HG02852 (cell line): ENCODE measurements around the gene RSPO3.
A peak's percentile ranks its signal among the peaks of the same experiment; 100 is the strongest.

Experiments
- ATAC-seq: cut with Tn5 transposase; IDR thresholded peaks from one replicate; pipeline ENCODE4 v1.9.1; 2021; ENCODE audit warnings: mild to moderate bottlenecking, moderate library complexity; ENCODE audit not compliant: unreplicated experiment

Gene RSPO3

GRCh38 chr6:127154509-127154908 is 36.0 kb downstream of the RSPO3 start:
- no peak for ATAC-seq

- no peak for ATAC-seq
Observed at GRCh38 chr6:127160484-127160883, 42.0 kb downstream of the RSPO3 start.

- no peak for ATAC-seq
Observed at GRCh38 chr6:127162836-127163235, 44.4 kb downstream of the RSPO3 start.

GRCh38 chr6:127164036-127164435 is 45.6 kb downstream of the RSPO3 start:
- ATAC-seq = no peak

- no peak for ATAC-seq
Observed at GRCh38 chr6:127164565-127164964, 46.1 kb downstream of the RSPO3 start.

GRCh38 chr6:127173156-127173940 is 54.9 kb downstream of the RSPO3 start:
- no peak for ATAC-seq

- ATAC-seq = no peak
Observed at GRCh38 chr6:127176146-127176545, 57.7 kb downstream of the RSPO3 start.

GRCh38 chr6:127177030-127177922 is 58.8 kb downstream of the RSPO3 start:
- ATAC-seq = no peak

- ATAC-seq = no peak
Observed at GRCh38 chr6:127177923-127178231, 59.4 kb downstream of the RSPO3 start.

- no peak for ATAC-seq
Observed at GRCh38 chr6:127178746-127179145, 60.3 kb downstream of the RSPO3 start.

GRCh38 chr6:127180426-127180825 is 62.0 kb downstream of the RSPO3 start:
- ATAC-seq = no peak

- ATAC-seq = no peak
Observed at GRCh38 chr6:127182501-127182900, 64.0 kb downstream of the RSPO3 start.

GRCh38 chr6:127185437-127185995 is 67.0 kb downstream of the RSPO3 start:
- ATAC-seq = no peak

GRCh38 chr6:127186889-127187288 is 68.4 kb downstream of the RSPO3 start:
- ATAC-seq = peak; percentile 71

GRCh38 chr6:127188744-127189143 is 70.3 kb downstream of the RSPO3 start:
- ATAC-seq = no peak

- ATAC-seq = no peak
Observed at GRCh38 chr6:127190552-127190951, 72.1 kb downstream of the RSPO3 start.

GRCh38 chr6:127191716-127192115 is 73.2 kb downstream of the RSPO3 start:
- ATAC-seq = no peak

GRCh38 chr6:127192911-127193541 is 74.6 kb downstream of the RSPO3 start:
- no peak for ATAC-seq

- ATAC-seq = no peak
Observed at GRCh38 chr6:127195833-127196232, 77.4 kb downstream of the RSPO3 start.

GRCh38 chr6:127198549-127198948 is 80.1 kb downstream of the RSPO3 start:
- ATAC-seq = no peak

- no peak for ATAC-seq
Observed at GRCh38 chr6:127199470-127199869, 81.0 kb downstream of the RSPO3 start.
